HCT116 (cell line): Measurements from ENCODE around the gene PPFIBP1. TPM values are rescaled to one million over a fixed set of nuclear protein-coding genes. Genes with fewer than 3 reads are reported as not detected.

Source experiments
- ATAC-seq: fragments of 200-7000 bp; cut with Tn5 transposase; 2 replicates; pipeline ENCODE4 v1.9.1; 2020; ENCODE audit warnings: mild to moderate bottlenecking, moderate library complexity
- BruUV-seq: library from RNA; stranded (reverse); fragments of 400-500 nt; replicated peaks from 2 replicates; lab custom pipeline; 2021; lab: Mats Ljungman, UMichigan
- CTCF ChIA-PET: fragments of 300-600 bp; sonication (Branson Sonifier 250); formaldehyde crosslinking; loops from one replicate; lab custom pipeline; 2021; ENCODE audit warnings: antibody characterized with exemption; lab: Charles Lee
- POLR2A ChIA-PET: fragments of 300-600, 350-600 bp; sonication (Branson Sonifier 250); formaldehyde crosslinking; loops from one replicate; lab custom pipeline; 2021; ENCODE audit warnings: antibody characterized with exemption; lab: Charles Lee
- RAD21 ChIA-PET, 2 experiments: fragments of 300-600 bp; sonication (Branson Sonifier 250); formaldehyde crosslinking; loops; one replicate each; lab custom pipeline; 2023; ENCODE audit warnings: low total read pairs in 2 of 2; ENCODE audit not compliant: uncharacterized antibody in 2 of 2, unreplicated experiment in 2 of 2, low non-redundant PET in 1 of 2; lab: Charles Lee
- DNase-seq: peaks from one replicate; pipeline ENCODE4 v3.0.0-alpha.2; 2010; ENCODE audit warnings: low read depth, low spot score
- H2AFZ ChIP-seq: fragments of 200-600 bp; shearing (Covaris generic), sonication (generic); 2 replicates; pipeline ENCODE4 v1.6.1; 2017; ENCODE audit warnings: low read depth, mixed run types, mixed read lengths, antibody characterized with exemption, low read length; ENCODE audit not compliant: poor library complexity, severe bottlenecking
- H3K27ac ChIP-seq: 2 replicates; pipeline ENCODE4 v1.5.1; 2012; ENCODE audit warnings: low read depth, low read length
- H3K27me3 ChIP-seq: fragments of 200-600 bp; sonication (generic); 2 replicates; pipeline ENCODE4 v1.6.1; 2016; ENCODE audit warnings: mixed run types, low read length, mixed read lengths; ENCODE audit not compliant: insufficient read depth
- H3K36me3 ChIP-seq, 2 experiments: fragments of 200-500 bp in 1 of 2; fragments of 200-600 bp in 1 of 2; sonication (Bioruptor generic) in 1 of 2; sonication (generic) in 1 of 2; 2 replicates each; pipeline versions ENCODE4 v1.5.1 to v1.6.1; 2014 to 2016; ENCODE audit warnings: low read length in 2 of 2, inconsistent platforms in 1 of 2, mixed read lengths in 1 of 2, mixed run types in 1 of 2; ENCODE audit not compliant: insufficient read depth in 2 of 2, control insufficient read depth in 1 of 2
- H3K4me1 ChIP-seq, 2 experiments: fragments of 200-600 bp in 1 of 2; sonication (generic) in 1 of 2; 2 replicates each; pipeline versions ENCODE4 v1.5.1 to v1.6.1; 2012 to 2017; ENCODE audit warnings: low read length in 2 of 2, inconsistent platforms in 1 of 2, mild to moderate bottlenecking in 1 of 2, mixed read lengths in 1 of 2, mixed run types in 1 of 2, moderate library complexity in 1 of 2; ENCODE audit not compliant: insufficient read depth in 2 of 2, control insufficient read depth in 1 of 2
- H3K4me2 ChIP-seq: fragments of 200-600 bp; sonication (generic); 2 replicates; pipeline ENCODE4 v1.6.1; 2017; ENCODE audit warnings: mixed run types, low read length, mixed read lengths
- H3K4me3 ChIP-seq, 2 experiments: fragments of 200-600 bp in 1 of 2; sonication (generic) in 1 of 2; replicated peaks in 1 of 2; 2 replicates each; pipeline ENCODE4 v1.5.1; 2011 to 2016; ENCODE audit warnings: low read length in 2 of 2, control low read depth in 1 of 2, low read depth in 1 of 2, mild to moderate bottlenecking in 1 of 2, mixed read lengths in 1 of 2, mixed run types in 1 of 2
- H3K79me2 ChIP-seq: fragments of 200-600 bp; sonication (generic); 2 replicates; pipeline ENCODE4 v1.6.1; 2017; ENCODE audit warnings: mild to moderate bottlenecking, mixed run types, low read length, moderate library complexity, mixed read lengths; ENCODE audit not compliant: insufficient read depth
- H3K9ac ChIP-seq: fragments of 200-600 bp; sonication (generic); 2 replicates; pipeline ENCODE4 v1.6.1; 2016; ENCODE audit warnings: low read length, mixed read lengths
- H3K9me2 ChIP-seq: fragments of 200-600 bp; sonication (generic), shearing (Covaris generic); 2 replicates; pipeline ENCODE4 v1.6.1; 2017; ENCODE audit warnings: mixed run types, mild to moderate bottlenecking, moderate library complexity; ENCODE audit not compliant: insufficient read depth
- H3K9me3 ChIP-seq, 2 experiments: fragments of 200-500 bp in 1 of 2; fragments of 200-600 bp in 1 of 2; sonication (Bioruptor generic) in 1 of 2; sonication (generic) in 1 of 2; 2 replicates each; pipeline ENCODE4 v1.6.1; 2014 to 2017; ENCODE audit warnings: low read length in 2 of 2, mixed read lengths in 2 of 2, inconsistent platforms in 1 of 2, low read depth in 1 of 2, mild to moderate bottlenecking in 1 of 2, mixed run types in 1 of 2, moderate library complexity in 1 of 2; ENCODE audit not compliant: control insufficient read depth in 1 of 2, insufficient read depth in 1 of 2
- H4K20me1 ChIP-seq: fragments of 200-600 bp; sonication (generic), shearing (Covaris generic); 2 replicates; pipeline ENCODE4 v1.6.1; 2017; ENCODE audit warnings: mixed run types, mild to moderate bottlenecking, moderate library complexity; ENCODE audit not compliant: insufficient read depth
- CBX3 ChIP-seq: IDR thresholded peaks from 2 replicates; pipeline ENCODE4 v1.6.1; 2012; ENCODE audit warnings: low read depth
- CEBPB ChIP-seq: IDR thresholded peaks from 2 replicates; pipeline ENCODE4 v1.6.1; 2012; ENCODE audit warnings: low read depth
- EGR1 ChIP-seq: IDR thresholded peaks from 2 replicates; pipeline ENCODE4 v1.6.1; 2012; ENCODE audit warnings: low read depth
- EZH2phosphoT487 ChIP-seq: fragments of 200-600 bp; IDR thresholded peaks from 2 replicates; pipeline ENCODE4 v1.6.1; 2018; ENCODE audit warnings: antibody characterized with exemption, borderline replicate concordance
- JUND ChIP-seq: IDR thresholded peaks from 2 replicates; pipeline ENCODE4 v1.6.1; 2012
- MAX ChIP-seq: IDR thresholded peaks from 2 replicates; pipeline ENCODE4 v1.6.1; 2012
- RAD21 ChIP-seq: IDR thresholded peaks from 2 replicates; pipeline ENCODE4 v1.6.1; 2012; ENCODE audit warnings: low read depth, mild to moderate bottlenecking
- REST ChIP-seq: IDR thresholded peaks from 2 replicates; pipeline ENCODE4 v1.6.1; 2012; ENCODE audit warnings: low read depth
- SP1 ChIP-seq: IDR thresholded peaks from 2 replicates; pipeline ENCODE4 v1.6.1; 2012; ENCODE audit warnings: low read depth
- SRF ChIP-seq: IDR thresholded peaks from 2 replicates; pipeline ENCODE4 v1.6.1; 2012; ENCODE audit warnings: low read depth
- YY1 ChIP-seq: IDR thresholded peaks from 2 replicates; pipeline ENCODE4 v1.6.1; 2011; ENCODE audit warnings: low read length, low read depth, moderate library complexity, mild to moderate bottlenecking; ENCODE audit not compliant: insufficient replicate concordance; ENCODE audit errors: extremely low read depth
- ZFX ChIP-seq: fragments of 450-650 bp; IDR thresholded peaks from 2 replicates; pipeline ENCODE4 v1.6.1; 2017
- intact Hi-C: fragments of 100-400 bp; cut with micrococcal nuclease; formaldehyde crosslinking; loops from 2 replicates; pipeline ENCODE4 v1.10.0; 2022
- total RNA-seq: library from RNA; stranded (reverse); gene quantifications from one replicate; pipeline ENCODE4 v1.2.1, GENCODE V29; 2021; ENCODE audit not compliant: unreplicated experiment
- TF ChIP-seq, protein P1 (sequence below), 3 experiments: fragments of 200-600 bp in 1 of 3; sonication (generic) in 1 of 3; IDR thresholded peaks in 2 of 3; conservative IDR thresholded peaks in 1 of 3; 2 replicates each; pipeline ENCODE4 v1.5.1; 2012 to 2017; ENCODE audit warnings: low read depth in 2 of 3, low read length in 2 of 3, antibody characterized with exemption in 1 of 3, borderline replicate concordance in 1 of 3, control low read depth in 1 of 3, mild to moderate bottlenecking in 1 of 3, mixed read lengths in 1 of 3, mixed run types in 1 of 3, moderate library complexity in 1 of 3; ENCODE audit not compliant: insufficient read depth in 1 of 3
- TF ChIP-seq, protein P2 (sequence below): IDR thresholded peaks from 2 replicates; pipeline ENCODE4 v1.6.1; 2011; ENCODE audit warnings: mild to moderate bottlenecking, low read length, moderate library complexity; ENCODE audit not compliant: insufficient replicate concordance; ENCODE audit errors: extremely low read depth
- TF ChIP-seq, protein P3 (sequence below): IDR thresholded peaks from 2 replicates; pipeline ENCODE4 v1.6.1; 2012

The PPFIBP1 gene
- total RNA-seq, 1 experiment from 2014 or later, result 102 TPM

- H3K4me3 ChIP-seq, result no peak overlapping the region
- H3K9me2 ChIP-seq, result 0 out of 2 replicates have a peak, but pooled peaks cover 3% of the 10 kb centered on the region
- H3K9ac ChIP-seq, result no peak overlapping the region
- POLR2A ChIA-PET, result no interaction called here
- no peaks in the 10 kb centered on the region for H3K9me3 ChIP-seq
- peaks cover 37% of the 10 kb centered on the region for H3K79me2 ChIP-seq
- no peak overlapping the region for H3K4me2 ChIP-seq
- no peaks in the 10 kb centered on the region for H3K27me3 ChIP-seq
- TF ChIP-seq, protein P1, sequence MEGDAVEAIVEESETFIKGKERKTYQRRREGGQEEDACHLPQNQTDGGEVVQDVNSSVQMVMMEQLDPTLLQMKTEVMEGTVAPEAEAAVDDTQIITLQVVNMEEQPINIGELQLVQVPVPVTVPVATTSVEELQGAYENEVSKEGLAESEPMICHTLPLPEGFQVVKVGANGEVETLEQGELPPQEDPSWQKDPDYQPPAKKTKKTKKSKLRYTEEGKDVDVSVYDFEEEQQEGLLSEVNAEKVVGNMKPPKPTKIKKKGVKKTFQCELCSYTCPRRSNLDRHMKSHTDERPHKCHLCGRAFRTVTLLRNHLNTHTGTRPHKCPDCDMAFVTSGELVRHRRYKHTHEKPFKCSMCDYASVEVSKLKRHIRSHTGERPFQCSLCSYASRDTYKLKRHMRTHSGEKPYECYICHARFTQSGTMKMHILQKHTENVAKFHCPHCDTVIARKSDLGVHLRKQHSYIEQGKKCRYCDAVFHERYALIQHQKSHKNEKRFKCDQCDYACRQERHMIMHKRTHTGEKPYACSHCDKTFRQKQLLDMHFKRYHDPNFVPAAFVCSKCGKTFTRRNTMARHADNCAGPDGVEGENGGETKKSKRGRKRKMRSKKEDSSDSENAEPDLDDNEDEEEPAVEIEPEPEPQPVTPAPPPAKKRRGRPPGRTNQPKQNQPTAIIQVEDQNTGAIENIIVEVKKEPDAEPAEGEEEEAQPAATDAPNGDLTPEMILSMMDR (IDR thresholded peaks at IDR 0.05 in 2 of 3, conservative IDR thresholded peaks at IDR 0.05 in 1 of 3; ENCODE audit: borderline replicate concordance in 1 of 3, insufficient read depth in 1 of 3, low read depth in 2 of 3, low read length in 2 of 3), result no peak
- TF ChIP-seq RAD21, result no peak
- no peak for TF ChIP-seq CBX3
- no peak for TF ChIP-seq ZFX
- no peak for TF ChIP-seq SP1
- TF ChIP-seq JUND, result no peak
- TF ChIP-seq EZH2phosphoT487, result no peak
- no peak for TF ChIP-seq YY1
- TF ChIP-seq REST, result no peak
- no peak for TF ChIP-seq EGR1
- TF ChIP-seq, protein P2, sequence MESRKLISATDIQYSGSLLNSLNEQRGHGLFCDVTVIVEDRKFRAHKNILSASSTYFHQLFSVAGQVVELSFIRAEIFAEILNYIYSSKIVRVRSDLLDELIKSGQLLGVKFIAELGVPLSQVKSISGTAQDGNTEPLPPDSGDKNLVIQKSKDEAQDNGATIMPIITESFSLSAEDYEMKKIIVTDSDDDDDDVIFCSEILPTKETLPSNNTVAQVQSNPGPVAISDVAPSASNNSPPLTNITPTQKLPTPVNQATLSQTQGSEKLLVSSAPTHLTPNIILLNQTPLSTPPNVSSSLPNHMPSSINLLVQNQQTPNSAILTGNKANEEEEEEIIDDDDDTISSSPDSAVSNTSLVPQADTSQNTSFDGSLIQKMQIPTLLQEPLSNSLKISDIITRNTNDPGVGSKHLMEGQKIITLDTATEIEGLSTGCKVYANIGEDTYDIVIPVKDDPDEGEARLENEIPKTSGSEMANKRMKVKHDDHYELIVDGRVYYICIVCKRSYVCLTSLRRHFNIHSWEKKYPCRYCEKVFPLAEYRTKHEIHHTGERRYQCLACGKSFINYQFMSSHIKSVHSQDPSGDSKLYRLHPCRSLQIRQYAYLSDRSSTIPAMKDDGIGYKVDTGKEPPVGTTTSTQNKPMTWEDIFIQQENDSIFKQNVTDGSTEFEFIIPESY, result no peak
- no peak for TF ChIP-seq SRF
- TF ChIP-seq, protein P3, sequence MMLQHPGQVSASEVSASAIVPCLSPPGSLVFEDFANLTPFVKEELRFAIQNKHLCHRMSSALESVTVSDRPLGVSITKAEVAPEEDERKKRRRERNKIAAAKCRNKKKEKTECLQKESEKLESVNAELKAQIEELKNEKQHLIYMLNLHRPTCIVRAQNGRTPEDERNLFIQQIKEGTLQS, result no peak
- TF ChIP-seq CEBPB, result no peak
- TF ChIP-seq MAX, result no peak
- intact Hi-C loops, result no loop called here
- H3K27ac ChIP-seq, result no peak overlapping the region
- BruUV-seq, result no TSS peak
- RAD21 ChIA-PET, result no interaction called here
- no peak overlapping the region for H2AFZ ChIP-seq
- CTCF ChIA-PET, result no interaction called here
- ATAC-seq, result no peak
- H3K36me3 ChIP-seq, result no peaks in the 10 kb centered on the region
- no peaks in the 10 kb centered on the region for H4K20me1 ChIP-seq
- H3K4me1 ChIP-seq, result peaks cover 0 to 9% of the 10 kb centered on the region in 2 experiments; a peak in 2 of 4 replicates
- DNase-seq, result no peak
These were observed 64.8 kb downstream of the PPFIBP1 start for GRCh38 chr12:27588776-27589175.
